ENCODE results near the gene C16orf86. TPM values are rescaled to one million over a fixed set of nuclear protein-coding genes. Genes with fewer than 3 reads are reported as not detected.

C16orf86 gene
- total RNA-seq, 1 donor from 2014 or later, result 0.79 TPM

GRCh38 chr16:67666032-67666551 lies 522 bp upstream of the C16orf86 start:
- DNase-seq (ENCODE audit: low read depth), result no peak
- H3K4me3 ChIP-seq (ENCODE audit: low read depth, low read length), result peak overlapping the region; percentile 63
- H3K36me3 ChIP-seq (ENCODE audit: control insufficient read depth, insufficient read depth, low read length), result peaks cover 2% of the 10 kb centered on the region
- FAIRE-seq, result no peak
- no peaks in the 10 kb centered on the region for H3K27me3 ChIP-seq (ENCODE audit: control insufficient read depth, insufficient read depth, low read length)
- TF ChIP-seq CTCF (IDR thresholded peaks at IDR 0.05; ENCODE audit: insufficient read depth, low read length, severe bottlenecking), result no peak

GRCh38 chr16:67667453-67667816 lies 821 bp downstream of the C16orf86 start:
- H3K4me3 ChIP-seq (ENCODE audit: low read depth, low read length), result no peak overlapping the region
- no peak for TF ChIP-seq CTCF (IDR thresholded peaks at IDR 0.05; ENCODE audit: insufficient read depth, low read length, severe bottlenecking)
- FAIRE-seq, result no peak

GRCh38 chr16:67667817-67668494 lies 1.3 kb downstream of the C16orf86 start:
- Histone ChIP-seq H3K4me3 (ENCODE audit: low read depth, low read length) (no peak overlapping the region), H3K27me3 (ENCODE audit: control insufficient read depth, insufficient read depth, low read length) (no peaks in the 10 kb centered on the region), H3K36me3 (ENCODE audit: control insufficient read depth, insufficient read depth, low read length) (peaks cover under 1% of the 10 kb centered on the region)
- peak; percentile 100 for TF ChIP-seq CTCF (IDR thresholded peaks at IDR 0.05; ENCODE audit: insufficient read depth, low read length, severe bottlenecking)
- DNase-seq (ENCODE audit: low read depth), result peak; percentile 78
- FAIRE-seq, result no peak

More at GRCh38 chr16:67667453-67667816, 821 bp downstream of the C16orf86 start:
- no peak for DNase-seq (ENCODE audit: low read depth)
- peaks cover 2% of the 10 kb centered on the region for H3K36me3 ChIP-seq (ENCODE audit: control insufficient read depth, insufficient read depth, low read length)
- H3K27me3 ChIP-seq (ENCODE audit: control insufficient read depth, insufficient read depth, low read length), result no peaks in the 10 kb centered on the region

- peak; percentile 23 for TF ChIP-seq CTCF (IDR thresholded peaks at IDR 0.05; ENCODE audit: insufficient read depth, low read length, severe bottlenecking)
- no peak overlapping the region for H3K4me3 ChIP-seq (ENCODE audit: low read depth, low read length)
- H3K36me3 ChIP-seq (ENCODE audit: control insufficient read depth, insufficient read depth, low read length), result no peaks in the 10 kb centered on the region
- FAIRE-seq, result no peak
- no peak for DNase-seq (ENCODE audit: low read depth)
- no peaks in the 10 kb centered on the region for H3K27me3 ChIP-seq (ENCODE audit: control insufficient read depth, insufficient read depth, low read length)
These were observed 2.0 kb downstream of the C16orf86 start for GRCh38 chr16:67668495-67669157.

GRCh38 chr16:67669499-67670101 lies 3.0 kb downstream of the C16orf86 start:
- DNase-seq (ENCODE audit: low read depth), result no peak
- FAIRE-seq, result no peak
- Histone ChIP-seq H3K27me3 (ENCODE audit: control insufficient read depth, insufficient read depth, low read length) (no peaks in the 10 kb centered on the region), H3K4me3 (ENCODE audit: low read depth, low read length) (no peak overlapping the region), H3K36me3 (ENCODE audit: control insufficient read depth, insufficient read depth, low read length) (no peaks in the 10 kb centered on the region)
- TF ChIP-seq CTCF (IDR thresholded peaks at IDR 0.05; ENCODE audit: insufficient read depth, low read length, severe bottlenecking), result no peak

Data from bronchial epithelial cell (primary cell).